HG03520 (cell line): ENCODE results near the gene CCL28.

Source experiments
- ATAC-seq: cut with Tn5 transposase; IDR thresholded peaks from one replicate; pipeline ENCODE4 v1.9.1; 2021; ENCODE audit warnings: mild to moderate bottlenecking, moderate library complexity; ENCODE audit not compliant: unreplicated experiment

The CCL28 gene

GRCh38 chr5:43358726-43359125, 53.5 kb downstream of the CCL28 start:
- ATAC-seq = no peak

- ATAC-seq = no peak
These were observed 53.9 kb downstream of the CCL28 start for GRCh38 chr5:43358301-43358700.

GRCh38 chr5:43357878-43358281, 54.3 kb downstream of the CCL28 start:
- ATAC-seq = no peak

GRCh38 chr5:43357067-43357466, 55.1 kb downstream of the CCL28 start:
- no peak for ATAC-seq

- no peak for ATAC-seq
These were observed 57.4 kb downstream of the CCL28 start for GRCh38 chr5:43354774-43355173.

- ATAC-seq = no peak
These were observed 58.5 kb downstream of the CCL28 start for GRCh38 chr5:43353668-43354067.

GRCh38 chr5:43352915-43353314, 59.3 kb downstream of the CCL28 start:
- ATAC-seq = no peak

GRCh38 chr5:43352131-43352530, 60.1 kb downstream of the CCL28 start:
- no peak for ATAC-seq

- ATAC-seq = no peak
These were observed 63.3 kb downstream of the CCL28 start for GRCh38 chr5:43348861-43349363.

- ATAC-seq = no peak
These were observed 64.0 kb downstream of the CCL28 start for GRCh38 chr5:43348207-43348606.

GRCh38 chr5:43338862-43339261, 73.3 kb downstream of the CCL28 start:
- ATAC-seq = no peak

GRCh38 chr5:43336159-43336558, 76.0 kb downstream of the CCL28 start:
- ATAC-seq = no peak

- no peak for ATAC-seq
These were observed 76.5 kb downstream of the CCL28 start for GRCh38 chr5:43335681-43336080.

- no peak for ATAC-seq
These were observed 79.8 kb downstream of the CCL28 start for GRCh38 chr5:43332401-43332800.
